ENCODE results near the gene EIPR1. TPM values are rescaled to one million over a fixed set of nuclear protein-coding genes. Genes with fewer than 3 reads are reported as not detected.

EIPR1 gene
- total RNA-seq (2021) (40.4 and 40.6 TPM in 2 replicates), Bru-seq, nascent RNA (percentile 71 among the genes with signal in this experiment), BruChase-seq, experiment 1, labeled RNA remaining after a 2-hour chase (percentile 58 among the genes with signal in this experiment), BruChase-seq, experiment 2, labeled RNA remaining after a 6-hour chase (percentile 58 among the genes with signal in this experiment)
- long read RNA-seq, transcript EIPR1-201 (9 exons, 1,766 nt), result major isoform, 94 of 119 reads
- long read RNA-seq, partial matches to known transcripts, result 3 of 119 reads
- long read RNA-seq, other reads (novel, unspliced or antisense), result 21 of 119 reads

DNA sequence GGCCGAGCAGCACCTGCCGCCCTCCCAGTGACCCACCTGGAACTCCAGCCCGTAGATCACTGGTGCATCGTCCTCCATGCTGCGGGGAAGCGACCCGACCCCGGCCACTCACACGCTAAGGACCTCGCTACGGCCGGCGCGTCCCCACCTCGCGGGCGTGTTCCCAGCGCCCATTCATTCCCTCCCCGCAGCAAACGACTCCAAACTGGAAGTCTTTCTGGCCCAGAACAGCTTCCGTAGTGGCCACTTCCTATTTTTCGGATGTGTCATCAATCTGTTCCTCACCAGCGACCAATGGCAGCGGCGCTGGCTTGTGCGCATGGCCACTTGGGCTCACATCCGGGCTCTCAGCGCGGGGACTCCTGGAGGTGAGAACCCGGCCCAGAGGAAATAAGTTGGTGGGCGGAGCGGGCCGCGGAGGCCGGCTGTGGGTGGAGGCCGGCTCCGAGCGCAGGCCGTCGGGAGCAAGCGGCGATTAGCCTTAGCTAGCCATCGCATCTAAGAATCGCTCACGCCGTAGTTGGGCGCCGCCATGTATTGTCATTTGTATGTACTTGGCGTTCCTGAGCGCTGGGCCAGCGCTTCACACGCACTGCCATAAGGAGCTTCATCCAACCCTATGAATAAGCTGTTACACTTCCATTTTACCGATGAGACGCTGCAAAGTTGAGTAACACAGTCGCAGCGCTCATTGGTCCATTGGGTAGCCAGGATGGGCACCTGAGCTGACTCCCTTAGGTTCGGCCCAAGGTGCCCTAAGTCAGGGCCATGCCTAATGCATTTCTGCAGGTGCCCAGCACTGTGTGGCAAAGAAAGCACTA lies at the start of gene EIPR1:
Gene EIPR1 (minus strand): TSS at position 207 of the 821 bp plus-strand sequence. CDS start 129 bp downstream, at position 78.
- no TSS peak for BruUV-seq (replicated peaks)
- peak; percentile 97 to 98 for DNase-seq
- H4K20me1 ChIP-seq (ENCODE audit: insufficient read depth), result no peaks in the 10 kb centered on the region
- H3K9me2 ChIP-seq (ENCODE audit: insufficient read depth), result no peaks in the 10 kb centered on the region
- H3K27ac ChIP-seq, result peak within 1 kb of the TSS; percentile 61
- H3K27me3 ChIP-seq (ENCODE audit: insufficient read depth, low read depth), result no peaks in the 10 kb centered on the region
- ChIA-PET POLR2A (ENCODE audit: unreplicated experiment) (interaction anchor here (0.5 kb wide), 1 partner anchor 9 kb away, joined by 3 read pairs; no protein-coding TSS in a partner anchor), CTCF (interaction anchor here (0.6 kb wide), 1 partner anchor 181 kb away, joined by 6 read pairs; no protein-coding TSS in a partner anchor)
- peaks cover 9% of the 10 kb centered on the region; the same call in 1 of the 2 replicates for H3K36me3 ChIP-seq (ENCODE audit: low read depth)
- intact Hi-C loops (cut with micrococcal nuclease; ENCODE audit: unreplicated experiment), result loop anchor here (2.0 kb wide), 1 partner anchor 197 kb away; the partner anchor contains the start of gene RPS7
- no peak for TF ChIP-seq EZH2 (IDR thresholded peaks at IDR 0.05; ENCODE audit: low read depth)
- TF ChIP-seq, protein P1, sequence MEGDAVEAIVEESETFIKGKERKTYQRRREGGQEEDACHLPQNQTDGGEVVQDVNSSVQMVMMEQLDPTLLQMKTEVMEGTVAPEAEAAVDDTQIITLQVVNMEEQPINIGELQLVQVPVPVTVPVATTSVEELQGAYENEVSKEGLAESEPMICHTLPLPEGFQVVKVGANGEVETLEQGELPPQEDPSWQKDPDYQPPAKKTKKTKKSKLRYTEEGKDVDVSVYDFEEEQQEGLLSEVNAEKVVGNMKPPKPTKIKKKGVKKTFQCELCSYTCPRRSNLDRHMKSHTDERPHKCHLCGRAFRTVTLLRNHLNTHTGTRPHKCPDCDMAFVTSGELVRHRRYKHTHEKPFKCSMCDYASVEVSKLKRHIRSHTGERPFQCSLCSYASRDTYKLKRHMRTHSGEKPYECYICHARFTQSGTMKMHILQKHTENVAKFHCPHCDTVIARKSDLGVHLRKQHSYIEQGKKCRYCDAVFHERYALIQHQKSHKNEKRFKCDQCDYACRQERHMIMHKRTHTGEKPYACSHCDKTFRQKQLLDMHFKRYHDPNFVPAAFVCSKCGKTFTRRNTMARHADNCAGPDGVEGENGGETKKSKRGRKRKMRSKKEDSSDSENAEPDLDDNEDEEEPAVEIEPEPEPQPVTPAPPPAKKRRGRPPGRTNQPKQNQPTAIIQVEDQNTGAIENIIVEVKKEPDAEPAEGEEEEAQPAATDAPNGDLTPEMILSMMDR (conservative IDR thresholded peaks at IDR 0.05), result no peak
- peaks cover 30% of the 10 kb centered on the region for H3K4me1 ChIP-seq (replicated peaks; ENCODE audit: insufficient read depth)
- no peaks in the 10 kb centered on the region for H3K9me3 ChIP-seq (ENCODE audit: insufficient read depth, low read depth)
- peak within 1 kb of the TSS; percentile 85 for H3K4me3 ChIP-seq
- peak within 1 kb of the TSS; percentile 97 for H3K4me2 ChIP-seq
- H3K79me2 ChIP-seq (ENCODE audit: low read depth), result peaks cover 64% of the 10 kb centered on the region
- peaks cover 21% of the 10 kb centered on the region for H3F3A ChIP-seq (ENCODE audit: insufficient read depth, low read depth)
- H2AFZ ChIP-seq, result peak within 1 kb of the TSS; percentile 90

DNA sequence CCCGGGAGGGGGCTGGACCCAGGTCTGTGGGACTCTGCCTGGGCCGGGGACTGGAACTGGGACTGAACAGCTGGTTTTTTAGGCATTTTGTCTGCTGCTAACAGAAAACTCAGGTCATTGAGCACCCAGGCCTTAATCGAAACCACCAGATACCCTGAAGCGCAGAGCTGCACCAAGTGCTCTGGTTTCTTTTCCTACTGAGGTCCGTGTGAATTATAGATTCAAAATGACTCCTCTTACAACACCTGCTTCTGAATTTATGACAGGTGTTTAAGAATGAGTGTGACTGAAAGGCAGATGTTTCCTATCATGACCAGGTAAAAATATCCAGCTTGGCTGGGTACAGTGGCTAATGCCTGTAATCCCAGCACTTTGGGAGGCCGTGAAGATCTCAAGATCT lies 49.7 kb upstream of the EIPR1 start:
- H3K27ac ChIP-seq, result no peak overlapping the region
- no peaks in the 10 kb centered on the region for H3K79me2 ChIP-seq (ENCODE audit: low read depth)
- no peak for TF ChIP-seq EZH2 (IDR thresholded peaks at IDR 0.05; ENCODE audit: low read depth)
- TF ChIP-seq, protein P1 (conservative IDR thresholded peaks at IDR 0.05), result no peak
- H3K4me3 ChIP-seq, result no peak overlapping the region
- no peaks in the 10 kb centered on the region for H3K27me3 ChIP-seq (ENCODE audit: insufficient read depth, low read depth)
- intact Hi-C loops (cut with micrococcal nuclease; ENCODE audit: unreplicated experiment), result no loop called here
- peaks cover 22% of the 10 kb centered on the region for H4K20me1 ChIP-seq (ENCODE audit: insufficient read depth)
- H3K4me1 ChIP-seq (replicated peaks; ENCODE audit: insufficient read depth), result no peaks in the 10 kb centered on the region
- POLR2A ChIA-PET (ENCODE audit: unreplicated experiment), result no interaction called here
- peaks cover 11% of the 10 kb centered on the region; the same call in 1 of the 2 replicates for H3K36me3 ChIP-seq (ENCODE audit: low read depth)
- no peak for DNase-seq
- no peak overlapping the region for H2AFZ ChIP-seq
- CTCF ChIA-PET, result no interaction called here
- no peaks in the 10 kb centered on the region for H3K9me3 ChIP-seq (ENCODE audit: insufficient read depth, low read depth)
- no peaks in the 10 kb centered on the region for H3F3A ChIP-seq (ENCODE audit: insufficient read depth, low read depth)
- H3K4me2 ChIP-seq, result no peak overlapping the region
- no TSS peak for BruUV-seq (replicated peaks)
- no peaks in the 10 kb centered on the region for H3K9me2 ChIP-seq (ENCODE audit: insufficient read depth)

DNA sequence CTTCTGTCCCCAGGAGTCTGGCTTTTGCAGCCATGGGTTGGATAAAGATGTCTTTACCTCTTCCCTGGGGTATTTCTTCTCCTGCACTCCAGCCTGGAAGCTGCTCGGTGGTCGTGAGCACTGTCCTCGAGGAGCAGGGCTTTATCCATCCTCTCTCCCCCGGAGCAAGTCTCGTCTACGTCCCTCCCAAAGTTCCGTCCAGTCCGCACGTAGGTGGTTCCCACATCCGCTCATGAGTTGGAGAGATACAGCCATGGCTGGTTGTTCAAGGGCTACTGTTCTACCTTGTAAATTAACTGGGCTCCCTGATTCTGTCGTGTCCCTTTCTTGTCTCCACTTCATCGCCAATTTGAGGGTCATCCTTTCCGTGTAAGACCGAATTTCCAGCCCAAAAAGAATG lies 49.0 kb upstream of the EIPR1 start:
- ChIA-PET POLR2A (ENCODE audit: unreplicated experiment) (no interaction called here), CTCF (no interaction called here)
- Histone ChIP-seq H3F3A (ENCODE audit: insufficient read depth, low read depth) (no peaks in the 10 kb centered on the region), H3K4me1 (replicated peaks; ENCODE audit: insufficient read depth) (no peaks in the 10 kb centered on the region), H3K27me3 (ENCODE audit: insufficient read depth, low read depth) (no peaks in the 10 kb centered on the region), H3K36me3 (ENCODE audit: low read depth) (peaks cover 11% of the 10 kb centered on the region; the same call in 1 of the 2 replicates), H3K4me3 (no peak overlapping the region), H3K27ac (no peak overlapping the region), H3K9me2 (ENCODE audit: insufficient read depth) (no peaks in the 10 kb centered on the region), H3K9me3 (ENCODE audit: insufficient read depth, low read depth) (no peaks in the 10 kb centered on the region), H2AFZ (no peak overlapping the region), H4K20me1 (ENCODE audit: insufficient read depth) (peaks cover 16% of the 10 kb centered on the region), H3K79me2 (ENCODE audit: low read depth) (no peaks in the 10 kb centered on the region), H3K4me2 (no peak overlapping the region)
- intact Hi-C loops (cut with micrococcal nuclease; ENCODE audit: unreplicated experiment), result no loop called here
- DNase-seq, result no peak
- no peak for TF ChIP-seq EZH2 (IDR thresholded peaks at IDR 0.05; ENCODE audit: low read depth)
- TF ChIP-seq, protein P1 (conservative IDR thresholded peaks at IDR 0.05), result no peak
- no TSS peak for BruUV-seq (replicated peaks)
